Stomach (tissue), 19 donors: ENCODE data around the gene NEK4. TPM values are rescaled to one million over a fixed set of nuclear protein-coding genes. Genes with fewer than 3 reads are reported as not detected.

Source experiments
- DNase-seq, 2 donors: peaks; one replicate each; pipeline versions ENCODE4 v3.0.0 to v3.0.0-alpha.2; 2013 to 2019
- H3K27ac ChIP-seq, 5 donors: fragments of 200-600 bp in 4 of 5; sonication (generic) in 4 of 5; one replicate each; pipeline ENCODE4 v1.5.1; 2013 to 2019; ENCODE audit warnings: mild to moderate bottlenecking in 1 of 5, moderate library complexity in 1 of 5
- H3K27me3 ChIP-seq, 3 donors: fragments of 200-600 bp; sonication (generic); one replicate each; pipeline ENCODE4 v1.5.1; 2017 to 2019; ENCODE audit warnings: mixed run types in 1 of 3
- H3K36me3 ChIP-seq, 4 donors: fragments of 200-600 bp; sonication (generic); 1 replicate in 3 of 4; 2 replicates in 1 of 4; pipeline ENCODE4 v1.5.1; 2016 to 2019
- H3K4me1 ChIP-seq, 4 donors: fragments of 200-600 bp; sonication (generic); one replicate each; pipeline ENCODE4 v1.5.1; 2016 to 2019
- H3K4me3 ChIP-seq, 4 donors: fragments of 200-600 bp; sonication (generic) in 3 of 4; one replicate each; pipeline ENCODE4 v1.5.1; 2016 to 2019; ENCODE audit warnings: mild to moderate bottlenecking in 1 of 4
- H3K9me3 ChIP-seq, 4 donors: fragments of 200-600 bp; sonication (generic); one replicate each; pipeline ENCODE4 v1.5.1; 2016 to 2019
- CTCF ChIP-seq, 7 experiments: fragments of 450-650 bp in 4 of 7; fragments of 200-600 bp in 3 of 7; sonication (generic) in 3 of 7; IDR thresholded peaks; one replicate each; pipeline ENCODE4 v1.5.1; 2016 to 2019; ENCODE audit warnings: antibody characterized with exemption in 7 of 7, control low read depth in 2 of 7, mild to moderate bottlenecking in 1 of 7
- EP300 ChIP-seq: sonication (generic); formaldehyde crosslinking; IDR thresholded peaks from one replicate; pipeline ENCODE4 v1.6.1; 2017; ENCODE audit warnings: antibody characterized with exemption
- POLR2A ChIP-seq, 4 donors: fragments of 450-650 bp; IDR thresholded peaks; one replicate each; pipeline ENCODE4 v1.6.1; 2016; ENCODE audit warnings: antibody characterized with exemption in 4 of 4, control low read depth in 2 of 4, mild to moderate bottlenecking in 1 of 4, moderate library complexity in 1 of 4
- POLR2AphosphoS5 ChIP-seq, 3 donors: sonication (generic); formaldehyde crosslinking; IDR thresholded peaks; one replicate each; pipeline ENCODE4 v1.6.1; 2016; ENCODE audit warnings: antibody characterized with exemption in 3 of 3
- WGBS, 5 donors: extraction: QIAGEN DNeasy Blood & Tissue Kit in 3 of 5; methylation state at CpG; one replicate each; pipeline versions ENCODE4 v1.1.5 to v1.1.7; 2013 to 2018; 5-methylcytosine and 5-hydroxymethylcytosine counted together
- intact Hi-C: fragments of 100-400 bp; cut with DNase I; formaldehyde crosslinking; loops from one replicate; pipeline ENCODE4 v1.15.1; 2023; ENCODE audit warnings: low total_unique reads
- long read RNA-seq, 10 donors: transcript quantifications; one replicate each; lab custom pipeline, GENCODE V29; 2026
- polyA plus RNA-seq, 3 donors: library from polyadenylated mRNA; stranded (reverse); fragments of 200-250 nt; gene quantifications; one replicate each; pipeline ENCODE4 v1.2.3, GENCODE V29; 2013
- total RNA-seq, 5 donors: library from RNA; depleted of rRNA; stranded (reverse); fragments of >200 nt; gene quantifications; one replicate each; pipeline versions ENCODE4 v1.1.0 to v1.2.3, GENCODE V29; 2014 to 2016
- donor health status: healthy with polysubstance abuse.
- donor health status: Bipolar disorder and iron deficiency.
- donor health status: healthy.

Gene NEK4
- total RNA-seq: 10 to 100 TPM in 4 of 5 donors, 1 to 10 TPM in 1; 7.1 to 30.7 (median 24.2) TPM
- 1 to 10 TPM; 4.3 to 8.2 (median 6.3) TPM for polyA plus RNA-seq
- long read RNA-seq, donor 1, full-length matches to known transcripts: 1 of 1 reads
- long read RNA-seq, donor 1, partial matches to known transcripts: 0 of 1 reads
- long read RNA-seq, donor 1, other reads (novel, unspliced or antisense): 0 of 1 reads
- long read RNA-seq, donor 2: 0 reads
- long read RNA-seq, donor 3: 0 reads
- long read RNA-seq, donor 4: 0 reads
- long read RNA-seq, donor 5: 0 reads
- long read RNA-seq, donor 6: 0 reads
- long read RNA-seq, donor 7: 0 reads
- long read RNA-seq, donor 8: 0 reads
- long read RNA-seq, donor 9: 0 reads
- long read RNA-seq, donor 10: 0 reads

- peak within 1 kb of the TSS; percentile 45 to 83 (median 77) for H3K27ac ChIP-seq
- intact Hi-C loops: no loop called here
- WGBS, 5 donors: 0 to 1% (median 0%) methylated on average over 29 to 67 of the region's 67 CpGs
Measured at GRCh38 chr3:52770496-52771333, at the start of gene NEK4. TSS of gene NEK4 (minus strand) at chr3:52770940. CDS start at chr3:52770746, 194 bp downstream.

GRCh38 chr3:52819936-52820335, 49.2 kb upstream of the NEK4 start:
- Histone ChIP-seq H3K4me1 (no peaks in the 10 kb centered on the region), H3K4me3 (no peak overlapping the region), H3K27ac (no peak overlapping the region), H3K27me3 (no peaks in the 10 kb centered on the region), H3K36me3 (peaks cover 3 to 34% (median 23%) of the 10 kb centered on the region in 4 donors), H3K9me3 (no peaks in the 10 kb centered on the region)
- intact Hi-C loops: no loop called here
- 65 to 89% (median 83%) methylated on average over 2 of the region's 2 CpGs for WGBS, 5 donors
- DNase-seq: no peak
- TF ChIP-seq POLR2AphosphoS5 (IDR thresholded peaks at IDR 0.05): no peak
- TF ChIP-seq POLR2A (IDR thresholded peaks at IDR 0.05): no peak
- TF ChIP-seq EP300: no peak
- no peak for TF ChIP-seq CTCF (IDR thresholded peaks at IDR 0.05)

More at GRCh38 chr3:52770496-52771333, at the start of gene NEK4:
- H3K4me3 ChIP-seq: peak within 1 kb of the TSS; percentile 81 to 99 (median 87)
- H3K36me3 ChIP-seq: peaks cover 9 to 27% (median 22%) of the 10 kb centered on the region in 4 donors
- peaks cover 15 to 33% (median 22%) of the 10 kb centered on the region in 4 donors for H3K4me1 ChIP-seq
- TF ChIP-seq POLR2AphosphoS5 (IDR thresholded peaks at IDR 0.05) (peak; percentile 59 to 93 (median 89)), CTCF (IDR thresholded peaks at IDR 0.05) (no peak), EP300 (no peak), POLR2A (IDR thresholded peaks at IDR 0.05) (peak in 1 of 4 donors; percentile 31)
- H3K27me3 ChIP-seq: no peaks in the 10 kb centered on the region
- peak; percentile 95 to 97 for DNase-seq
- H3K9me3 ChIP-seq: no peaks in the 10 kb centered on the region

GRCh38 chr3:52817860-52818259, 47.1 kb upstream of the NEK4 start:
- TF ChIP-seq CTCF (IDR thresholded peaks at IDR 0.05): no peak
- TF ChIP-seq EP300: no peak
- TF ChIP-seq POLR2A (IDR thresholded peaks at IDR 0.05): no peak
- no peak for TF ChIP-seq POLR2AphosphoS5 (IDR thresholded peaks at IDR 0.05)
- no peaks in the 10 kb centered on the region for H3K27me3 ChIP-seq
- WGBS, 5 donors: 88 to 95% (median 94%) methylated on average over 4 to 7 of the region's 7 CpGs

GRCh38 chr3:52817221-52817620, 46.5 kb upstream of the NEK4 start:
- WGBS, 5 donors: 94 to 100% (median 96%) methylated on average over 3 to 10 of the region's 10 CpGs
- H3K27ac ChIP-seq: no peak overlapping the region

More at GRCh38 chr3:52817860-52818259, 47.1 kb upstream of the NEK4 start:
- H3K36me3 ChIP-seq: peaks cover 0 to 16% (median 7%) of the 10 kb centered on the region in 4 donors
- H3K27ac ChIP-seq: no peak overlapping the region
- DNase-seq: no peak
- H3K4me1 ChIP-seq: no peaks in the 10 kb centered on the region
- no peak overlapping the region for H3K4me3 ChIP-seq
- intact Hi-C loops: no loop called here
- H3K9me3 ChIP-seq: no peaks in the 10 kb centered on the region

More at GRCh38 chr3:52817221-52817620, 46.5 kb upstream of the NEK4 start:
- Histone ChIP-seq H3K36me3 (peaks cover 0 to 12% (median 4%) of the 10 kb centered on the region in 4 donors), H3K9me3 (no peaks in the 10 kb centered on the region), H3K4me1 (no peaks in the 10 kb centered on the region), H3K27me3 (no peaks in the 10 kb centered on the region), H3K4me3 (no peak overlapping the region)
- intact Hi-C loops: no loop called here
- no peak for DNase-seq
- TF ChIP-seq EP300 (no peak), CTCF (IDR thresholded peaks at IDR 0.05) (no peak)
